NCI-H187 (cell line): ENCODE results near the gene DOC2B.
"Not testable (repeated sequence)": the region's sequence is repeated elsewhere in the genome, so short reads cannot be mapped to it uniquely, and the experiment has no call there.

ENCODE experiments used
- DNase-seq, 2 experiments: peaks; one replicate each; lab custom pipeline; 2025; lab: John Stamatoyannopoulos, UW

Gene DOC2B

GRCh38 chr17:210402-210801 lies 29.0 kb upstream of the DOC2B start:
- DNase-seq: no peak

- DNase-seq: no peak
Observed at GRCh38 chr17:208429-208828, 27.0 kb upstream of the DOC2B start.

GRCh38 chr17:207775-208174 lies 26.3 kb upstream of the DOC2B start:
- DNase-seq: no peak

GRCh38 chr17:206941-207560 lies 25.6 kb upstream of the DOC2B start:
- no peak for DNase-seq

GRCh38 chr17:206484-206883 lies 25.0 kb upstream of the DOC2B start:
- DNase-seq: not testable (repeated sequence)

GRCh38 chr17:205817-206216 lies 24.4 kb upstream of the DOC2B start:
- no peak for DNase-seq

- no peak for DNase-seq
Observed at GRCh38 chr17:205148-205669, 23.8 kb upstream of the DOC2B start.

- no peak for DNase-seq
Observed at GRCh38 chr17:204427-205147, 23.1 kb upstream of the DOC2B start.

- no peak for DNase-seq
Observed at GRCh38 chr17:202501-202951, 21.1 kb upstream of the DOC2B start.

GRCh38 chr17:201736-202135 lies 20.3 kb upstream of the DOC2B start:
- not testable (repeated sequence) for DNase-seq

- not testable (repeated sequence) for DNase-seq
Observed at GRCh38 chr17:201257-201656, 19.8 kb upstream of the DOC2B start.

- no peak for DNase-seq
Observed at GRCh38 chr17:200586-200985, 19.1 kb upstream of the DOC2B start.

- DNase-seq: no peak
Observed at GRCh38 chr17:199806-200545, 18.5 kb upstream of the DOC2B start.

GRCh38 chr17:199191-199604 lies 17.7 kb upstream of the DOC2B start:
- no peak for DNase-seq

- not testable (repeated sequence) for DNase-seq
Observed at GRCh38 chr17:198225-198624, 16.8 kb upstream of the DOC2B start.

- DNase-seq: no peak
Observed at GRCh38 chr17:197352-197751, 15.9 kb upstream of the DOC2B start.

GRCh38 chr17:194828-195602 lies 13.6 kb upstream of the DOC2B start:
- DNase-seq: no peak

GRCh38 chr17:193841-194806 lies 12.7 kb upstream of the DOC2B start:
- DNase-seq: peak; percentile 43 to 54

GRCh38 chr17:193426-193810 lies 12.0 kb upstream of the DOC2B start:
- DNase-seq: no peak

GRCh38 chr17:192666-193425 lies 11.4 kb upstream of the DOC2B start:
- no peak for DNase-seq
